ENCODE results near the gene SWSAP1.

Gene SWSAP1

DNA sequence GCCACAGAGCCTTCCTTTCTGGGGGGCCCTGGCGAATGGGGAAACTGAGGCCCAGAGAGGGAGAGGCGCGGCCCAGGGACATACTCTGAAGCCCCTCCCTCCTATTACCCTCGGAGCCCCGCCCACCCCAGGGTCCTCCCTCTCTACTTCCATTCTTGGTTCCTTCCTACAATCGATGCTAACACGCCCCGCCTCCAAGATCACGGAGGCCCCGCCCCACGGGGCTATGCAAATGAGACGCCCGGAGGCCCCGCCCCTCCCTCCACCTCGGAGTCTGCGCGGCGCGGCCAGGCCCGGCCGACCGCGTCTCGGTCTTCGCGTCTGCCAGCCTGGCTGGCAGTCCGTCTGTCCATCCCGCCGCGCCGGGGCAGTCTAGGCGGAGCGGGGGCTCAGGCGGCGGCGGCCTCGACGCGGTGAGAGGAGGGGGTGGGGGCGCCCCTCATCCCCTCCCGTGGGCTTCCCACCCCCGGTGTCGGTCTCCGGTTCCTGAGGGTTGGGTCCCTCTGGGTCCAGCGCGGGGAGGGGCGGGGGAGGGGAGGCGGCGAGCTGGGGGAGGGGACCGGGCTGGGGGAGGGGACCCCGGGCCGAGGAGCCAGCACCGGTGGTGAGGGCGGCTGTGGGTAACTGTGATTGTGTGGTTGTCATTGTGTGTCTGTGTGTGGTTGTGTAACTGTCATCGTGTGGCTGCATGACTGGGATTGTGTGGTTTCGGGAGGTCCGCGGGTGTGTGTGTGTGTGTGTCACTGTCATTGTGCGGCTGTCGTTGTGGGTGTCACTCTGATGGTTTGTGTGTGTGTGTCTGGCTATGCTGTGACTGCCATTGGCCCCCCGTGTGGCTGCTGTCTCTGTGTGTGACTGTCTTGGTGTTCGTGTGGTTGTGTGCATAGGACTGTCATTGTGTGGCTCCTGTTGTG lies 19.0 kb upstream of the SWSAP1 start, which contains the start of gene PLPPR2:
TSS of gene PLPPR2 (plus strand) at position 273 of the 914 bp plus-strand sequence. CDS start 2,242 bp downstream, outside the sequence.
- peak; percentile 96 for DNase-seq

DNA sequence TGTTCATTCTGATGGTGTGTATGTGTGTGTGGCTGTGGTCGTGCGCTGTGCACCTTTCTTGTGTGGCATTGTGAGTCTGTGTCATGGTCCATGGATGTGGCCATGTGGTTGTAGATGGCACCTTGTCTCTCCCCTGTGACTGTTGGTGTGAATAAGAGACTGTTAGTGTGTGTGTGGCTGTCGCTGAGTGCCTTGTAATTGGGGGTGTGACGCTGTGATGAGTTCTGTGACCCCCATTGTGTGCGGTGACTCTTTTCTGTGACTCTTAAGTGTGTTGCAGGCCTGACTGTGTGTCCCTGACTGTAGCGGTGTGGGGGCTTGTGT lies 18.4 kb upstream of the SWSAP1 start:
- DNase-seq: no peak

DNA sequence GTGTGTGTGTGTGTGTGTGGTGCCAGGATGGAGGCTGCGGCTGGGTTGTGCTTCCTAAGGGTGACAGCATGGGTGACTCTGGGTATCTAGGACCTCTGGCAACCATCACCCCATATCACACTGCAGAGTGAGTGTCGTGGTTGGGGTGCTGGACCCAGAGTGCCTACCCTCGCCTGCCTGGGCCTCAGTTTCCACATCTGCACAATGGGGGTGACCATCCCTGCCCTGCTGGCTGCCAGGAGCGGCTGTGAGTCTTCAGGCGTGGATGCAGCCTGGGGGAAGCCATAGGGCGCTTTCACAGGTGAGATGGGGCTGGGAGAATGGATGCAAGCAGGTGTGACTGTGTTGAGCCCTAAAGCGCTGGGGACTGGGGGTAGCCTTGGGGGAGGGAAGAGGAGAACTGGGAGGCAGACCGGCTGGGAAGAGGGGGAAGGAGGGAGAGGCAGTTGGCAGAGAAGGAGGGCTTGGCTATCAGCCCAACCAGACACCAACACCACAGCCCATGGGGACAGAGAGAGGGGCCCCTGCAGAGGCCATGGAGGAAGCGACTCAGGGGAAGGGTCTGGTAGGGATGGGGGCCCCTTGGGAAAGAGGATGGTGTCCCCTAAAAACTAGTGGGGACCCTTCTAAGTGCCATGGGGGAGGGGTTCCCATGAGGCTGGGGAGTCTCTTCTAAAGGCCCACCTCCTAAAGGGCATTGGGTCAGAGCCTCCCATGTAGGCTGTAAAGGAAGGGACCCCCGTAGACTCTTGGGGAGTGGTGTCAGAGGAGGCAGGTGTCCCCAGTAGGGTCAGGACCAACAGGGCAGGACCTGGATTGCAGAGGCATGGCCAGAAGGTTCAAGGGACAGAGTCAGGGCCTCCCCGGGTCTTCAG lies 17.6 kb upstream of the SWSAP1 start:
- DNase-seq: no peak

DNA sequence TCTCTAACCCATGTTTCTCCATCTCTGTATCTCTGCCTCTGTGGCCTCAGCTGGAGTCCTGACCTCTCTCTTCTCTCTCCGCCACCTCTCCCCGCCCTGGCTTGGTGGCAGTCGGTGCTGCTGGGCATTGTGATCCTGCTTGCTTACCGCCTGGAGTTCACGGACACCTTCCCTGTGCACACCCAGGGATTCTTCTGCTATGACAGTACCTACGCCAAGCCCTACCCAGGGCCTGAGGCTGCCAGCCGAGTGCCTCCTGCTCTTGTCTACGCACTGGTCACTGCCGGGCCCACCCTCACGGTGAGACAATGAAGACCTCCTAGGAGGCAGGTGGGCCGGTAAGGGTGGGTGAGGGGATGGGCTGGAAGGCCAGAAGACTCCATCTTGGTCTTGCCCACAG lies 15.0 kb upstream of the SWSAP1 start:
- DNase-seq: no peak

DNA sequence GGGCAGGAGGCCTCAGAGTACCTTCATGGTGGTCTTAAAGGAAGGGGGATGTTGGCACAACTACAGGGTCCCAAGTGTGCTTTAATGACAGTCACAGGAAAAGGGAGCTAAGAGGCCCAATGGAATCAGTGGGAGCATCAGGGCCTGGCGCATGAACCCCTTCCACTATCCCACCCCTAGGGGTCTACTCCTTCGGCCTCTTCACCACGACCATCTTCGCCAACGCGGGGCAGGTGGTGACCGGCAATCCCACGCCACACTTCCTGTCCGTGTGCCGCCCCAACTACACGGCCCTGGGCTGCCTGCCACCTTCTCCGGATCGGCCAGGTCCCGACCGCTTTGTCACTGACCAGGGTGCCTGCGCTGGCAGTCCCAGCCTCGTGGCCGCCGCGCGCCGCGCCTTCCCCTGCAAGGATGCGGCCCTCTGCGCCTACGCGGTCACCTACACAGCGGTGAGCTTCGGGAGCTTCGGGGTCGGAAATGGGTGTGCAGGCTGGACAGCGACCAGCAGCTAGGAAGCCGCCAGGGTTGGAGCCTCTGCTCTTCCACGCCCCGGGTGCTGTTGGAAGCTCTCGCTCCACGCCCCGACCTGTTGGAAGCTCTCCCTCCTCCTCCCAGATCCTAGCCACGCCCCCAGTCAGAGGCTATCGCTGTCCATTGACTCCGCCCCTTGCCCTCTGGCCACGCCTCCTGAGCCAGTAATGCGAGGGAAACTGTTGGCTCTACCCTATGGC lies 13.3 kb upstream of the SWSAP1 start:
- DNase-seq: peak; percentile 62

DNA sequence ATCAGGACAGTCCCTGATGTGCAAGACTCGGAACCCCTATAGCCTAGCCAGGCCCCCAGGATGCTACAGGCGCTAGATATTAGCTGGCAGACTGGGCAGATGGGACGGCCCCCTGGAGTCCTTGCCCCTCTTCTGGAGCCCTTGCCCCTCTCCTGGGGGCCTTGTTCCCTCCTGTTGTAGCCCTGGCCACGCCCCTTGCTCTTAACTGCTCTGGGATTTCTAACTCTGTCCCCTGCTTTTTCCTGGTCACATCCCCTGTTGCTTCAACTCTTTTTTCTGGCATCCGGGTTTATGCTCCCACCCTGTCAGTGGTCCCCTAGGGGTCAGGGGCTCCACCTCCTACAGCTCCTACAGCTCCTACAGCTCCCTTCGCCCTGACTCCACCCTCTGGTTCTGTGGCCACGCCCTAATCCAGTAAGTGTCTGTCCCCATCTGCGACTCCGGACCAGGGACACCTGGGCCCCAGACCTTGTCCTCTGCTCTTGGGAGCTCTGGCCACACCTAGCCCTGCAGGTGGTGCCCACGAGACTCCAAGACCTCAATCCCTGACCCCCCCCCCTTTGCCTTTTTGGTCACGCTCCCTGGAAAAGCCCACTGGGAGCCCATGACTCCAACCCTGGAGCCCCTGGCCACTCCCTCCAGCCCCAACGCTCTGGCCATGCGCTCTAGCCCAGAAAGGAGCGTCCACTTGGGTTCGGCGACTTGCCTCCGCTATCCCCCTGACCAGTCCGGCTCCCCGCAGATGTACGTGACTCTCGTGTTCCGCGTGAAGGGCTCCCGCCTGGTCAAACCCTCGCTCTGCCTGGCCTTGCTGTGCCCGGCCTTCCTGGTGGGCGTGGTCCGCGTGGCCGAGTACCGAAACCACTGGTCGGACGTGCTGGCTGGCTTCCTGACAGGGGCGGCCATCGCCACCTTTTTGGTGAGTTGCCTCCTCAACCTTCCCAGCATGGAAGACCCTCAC lies 12.4 kb upstream of the SWSAP1 start:
- no peak for DNase-seq

DNA sequence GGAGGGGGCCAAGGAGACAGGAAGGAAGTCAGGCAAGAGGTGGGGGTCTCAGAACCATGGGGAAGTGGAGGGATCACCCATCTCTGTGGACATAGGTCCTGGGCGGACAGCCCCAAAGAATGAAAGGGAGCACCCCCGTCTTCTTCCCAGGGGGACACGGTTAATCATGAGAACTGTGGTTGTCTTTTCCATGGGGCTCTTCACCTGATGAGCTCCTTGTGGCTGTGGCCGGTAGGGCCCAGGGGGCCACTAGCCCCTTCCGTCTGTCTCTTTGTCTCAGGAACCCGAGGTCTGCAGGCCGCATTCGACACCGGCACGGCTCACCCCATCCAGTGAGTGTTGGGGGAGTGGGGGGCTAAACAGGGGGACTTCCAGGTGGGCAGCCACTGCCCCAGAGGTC lies 10.6 kb upstream of the SWSAP1 start:
- DNase-seq: no peak

DNA sequence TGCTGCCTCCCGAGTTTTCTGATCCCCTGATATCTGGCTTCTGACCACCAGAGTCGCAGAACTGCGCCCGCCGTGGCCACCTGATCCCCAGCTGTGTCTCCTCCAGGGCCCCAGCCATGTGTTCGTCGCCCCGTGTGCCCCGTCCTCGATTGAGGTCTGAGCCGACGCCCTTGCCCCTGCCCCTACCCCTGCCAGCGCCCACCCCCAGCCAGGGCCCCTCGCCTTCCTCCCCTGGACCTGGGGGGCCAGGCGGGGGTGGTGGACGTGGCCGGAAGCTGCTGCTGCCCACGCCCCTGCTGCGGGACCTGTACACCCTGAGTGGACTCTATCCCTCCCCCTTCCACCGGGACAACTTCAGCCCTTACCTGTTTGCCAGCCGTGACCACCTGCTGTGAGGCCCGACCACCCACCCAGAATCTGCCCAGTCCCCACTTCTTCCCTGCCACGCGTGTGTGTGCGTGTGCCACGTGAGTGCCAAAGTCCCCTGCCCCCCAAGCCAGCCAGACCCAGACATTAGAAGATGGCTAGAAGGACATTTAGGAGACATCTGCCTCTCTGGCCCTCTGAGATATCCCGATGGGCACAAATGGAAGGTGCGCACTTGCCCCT lies 10.1 kb upstream of the SWSAP1 start:
- no peak for DNase-seq

DNA sequence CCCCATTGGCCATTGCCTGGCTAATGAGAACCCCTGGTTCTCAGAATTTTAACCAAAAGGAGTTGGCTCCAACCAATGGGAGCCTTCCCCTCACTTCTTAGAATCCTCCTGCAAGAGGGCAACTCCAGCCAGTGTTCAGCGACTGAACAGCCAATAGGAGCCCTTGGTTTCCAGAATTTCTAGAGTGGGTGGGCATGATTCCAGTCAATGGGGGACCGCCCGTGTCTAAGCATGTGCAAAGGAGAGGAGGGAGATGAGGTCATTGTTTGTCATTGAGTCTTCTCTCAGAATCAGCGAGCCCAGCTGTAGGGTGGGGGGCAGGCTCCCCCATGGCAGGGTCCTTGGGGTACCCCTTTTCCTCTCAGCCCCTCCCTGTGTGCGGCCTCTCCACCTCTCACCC lies 9.5 kb upstream of the SWSAP1 start:
- no peak for DNase-seq

DNA sequence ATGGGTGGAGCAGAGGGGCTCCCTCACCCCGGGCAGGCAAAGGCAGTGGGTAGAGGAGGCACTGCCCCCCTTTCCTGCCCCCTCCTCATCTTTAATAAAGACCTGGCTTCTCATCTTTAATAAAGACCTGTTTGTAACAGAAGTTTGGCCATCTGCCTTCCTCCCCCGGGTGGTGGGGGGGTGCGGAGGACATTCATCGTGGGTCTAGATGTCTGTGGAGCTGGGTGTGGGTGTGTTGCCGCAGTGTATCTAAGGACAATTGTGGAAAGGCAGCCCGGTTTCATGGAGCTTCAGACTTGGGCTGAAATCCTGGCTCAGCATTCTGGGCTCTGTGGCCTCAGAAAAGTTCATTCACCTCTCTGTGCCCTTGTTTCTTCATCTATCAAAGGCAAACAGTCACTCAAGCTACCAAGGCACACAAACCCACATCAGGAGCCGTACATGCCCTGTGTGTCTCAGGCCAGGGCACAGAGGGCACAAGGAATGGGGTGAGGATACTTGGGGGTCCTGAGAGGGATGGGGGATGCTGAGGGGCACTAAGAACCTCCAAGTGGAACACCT lies 8.8 kb upstream of the SWSAP1 start:
- DNase-seq: no peak

DNA sequence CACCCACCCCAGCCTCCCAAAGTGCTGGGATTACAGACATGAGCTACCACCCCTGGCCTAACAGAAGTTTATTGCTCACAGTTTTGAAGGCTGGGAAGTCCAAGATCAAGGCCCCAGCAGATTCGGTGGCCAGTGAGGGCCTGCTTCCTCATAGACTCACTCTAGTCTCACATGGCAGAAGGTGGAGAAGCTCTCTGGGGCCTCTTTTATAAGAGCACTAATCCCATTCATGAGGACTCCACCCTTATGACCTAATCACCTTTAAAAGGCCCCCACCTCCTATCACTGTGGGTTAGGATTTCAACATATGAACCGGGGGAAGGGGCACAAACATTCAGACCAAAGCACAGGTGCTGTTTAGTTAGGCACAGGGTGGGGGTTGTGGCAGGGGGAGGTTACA lies 6.9 kb upstream of the SWSAP1 start:
- no peak for DNase-seq

DNA sequence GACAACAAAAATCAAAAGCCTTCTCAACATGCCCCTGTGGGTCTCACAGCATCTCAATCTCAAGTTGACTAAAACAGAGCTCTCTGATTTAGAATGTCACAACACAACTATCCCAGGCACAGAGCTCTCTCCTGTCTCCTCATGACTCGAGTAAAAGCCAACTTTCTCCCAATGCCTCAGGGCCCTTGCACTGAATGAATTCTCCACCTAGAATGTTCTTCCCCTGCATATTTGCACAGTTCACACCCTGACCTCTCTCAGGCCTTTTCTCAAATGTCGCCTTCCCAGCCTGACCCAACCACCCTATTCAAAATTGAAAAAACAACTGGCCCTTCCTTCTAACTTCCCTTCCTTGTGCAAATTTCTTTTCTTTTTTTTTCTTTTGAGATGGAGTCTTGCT lies 3.7 kb upstream of the SWSAP1 start:
- DNase-seq: no peak

DNA sequence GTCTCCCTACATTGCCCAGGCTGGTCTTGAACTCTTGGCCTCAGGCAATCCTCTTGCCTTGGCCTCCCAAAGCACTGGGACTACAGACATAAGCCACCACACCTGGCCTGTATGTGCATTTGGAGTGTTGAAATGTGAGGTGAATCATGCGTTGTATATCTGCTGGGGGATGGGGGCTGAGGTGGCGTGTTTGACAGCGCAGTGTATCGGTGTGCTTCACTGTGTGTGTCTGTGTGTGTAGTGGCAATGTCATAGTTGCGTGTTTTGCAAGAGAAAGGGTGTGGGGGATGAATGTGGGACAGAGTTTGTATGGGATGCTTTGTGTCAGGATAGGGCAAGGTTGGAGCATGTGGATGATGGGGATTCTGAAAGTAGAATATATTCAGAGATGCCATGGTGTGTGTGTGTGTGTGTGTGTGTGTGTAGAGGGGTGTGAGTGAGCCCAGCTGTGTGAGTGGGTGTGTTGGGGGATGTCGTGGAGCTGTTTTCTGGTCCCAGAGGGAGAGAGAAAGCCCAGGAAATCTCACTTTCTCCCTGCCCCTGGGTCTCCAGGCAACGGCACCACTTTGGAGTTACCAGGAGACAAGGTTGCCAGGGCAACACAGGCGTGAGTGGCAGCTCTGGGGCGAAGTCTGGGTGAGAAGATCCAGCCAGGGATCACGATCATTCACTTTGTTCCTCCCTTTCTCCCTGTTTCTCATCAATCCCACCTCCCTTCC lies 1.1 kb upstream of the SWSAP1 start:
- DNase-seq: peak; percentile 74

DNA sequence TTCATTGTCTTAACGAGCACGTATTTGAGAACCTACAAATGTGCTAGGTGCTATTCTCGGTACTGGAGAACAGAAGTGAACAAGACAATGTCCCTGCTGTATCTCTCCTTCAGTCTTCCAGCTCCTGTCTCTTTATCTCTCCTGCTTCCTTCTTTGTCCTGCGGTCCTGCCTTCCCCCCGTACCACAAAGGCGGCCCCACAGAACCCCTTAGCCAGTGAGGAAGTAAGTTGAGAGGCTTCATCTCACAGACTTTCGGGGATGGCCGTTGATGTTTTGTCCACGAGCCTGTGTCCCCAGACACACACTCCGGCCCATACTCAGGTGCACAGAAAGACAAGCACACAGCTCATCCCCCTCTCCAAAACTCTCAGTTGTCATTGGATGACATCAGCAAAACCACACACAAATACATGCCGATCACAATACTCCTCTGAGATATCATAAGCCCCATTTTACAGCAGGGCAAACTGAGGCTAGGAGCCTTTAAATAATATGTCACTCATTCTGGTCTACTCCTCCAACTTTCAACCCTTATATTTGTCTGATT lies 507 bp upstream of the SWSAP1 start:
- DNase-seq: peak; percentile 54

DNA sequence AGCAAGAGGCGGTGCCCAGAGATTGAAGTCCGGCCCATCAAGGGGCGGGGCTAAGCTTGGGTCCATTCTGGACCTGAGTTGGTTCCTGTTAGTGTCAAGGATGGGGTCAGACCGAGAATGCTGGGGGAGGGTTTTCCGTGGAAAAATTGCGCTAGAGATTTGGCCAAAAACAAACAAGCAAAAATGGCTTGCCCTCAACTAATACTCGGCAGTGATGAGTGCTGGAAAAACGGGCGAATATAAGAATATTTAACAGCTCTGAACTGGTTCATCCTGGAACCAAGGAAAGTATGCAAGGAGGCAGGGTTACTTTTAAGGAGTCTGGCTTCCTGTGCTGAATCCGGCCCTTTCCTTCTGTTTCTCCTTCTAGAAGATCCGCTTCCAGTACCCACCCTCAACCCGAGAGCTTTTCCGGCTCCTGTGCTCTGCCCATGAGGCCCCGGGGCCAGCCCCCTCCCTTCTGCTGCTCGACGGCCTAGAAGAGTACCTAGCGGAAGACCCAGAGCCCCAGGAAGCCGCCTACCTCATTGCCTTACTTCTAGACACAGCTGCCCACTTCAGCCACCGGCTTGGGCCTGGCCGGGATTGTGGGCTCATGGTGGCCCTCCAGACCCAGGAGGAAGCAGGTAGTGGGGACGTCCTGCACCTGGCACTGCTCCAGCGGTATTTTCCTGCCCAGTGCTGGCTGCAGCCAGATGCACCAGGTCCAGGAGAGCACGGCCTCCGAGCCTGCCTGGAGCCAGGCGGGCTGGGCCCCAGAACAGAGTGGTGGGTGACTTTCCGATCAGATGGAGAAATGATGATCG lies 880 bp downstream of the SWSAP1 start:
- peak; percentile 84 for DNase-seq

DNA sequence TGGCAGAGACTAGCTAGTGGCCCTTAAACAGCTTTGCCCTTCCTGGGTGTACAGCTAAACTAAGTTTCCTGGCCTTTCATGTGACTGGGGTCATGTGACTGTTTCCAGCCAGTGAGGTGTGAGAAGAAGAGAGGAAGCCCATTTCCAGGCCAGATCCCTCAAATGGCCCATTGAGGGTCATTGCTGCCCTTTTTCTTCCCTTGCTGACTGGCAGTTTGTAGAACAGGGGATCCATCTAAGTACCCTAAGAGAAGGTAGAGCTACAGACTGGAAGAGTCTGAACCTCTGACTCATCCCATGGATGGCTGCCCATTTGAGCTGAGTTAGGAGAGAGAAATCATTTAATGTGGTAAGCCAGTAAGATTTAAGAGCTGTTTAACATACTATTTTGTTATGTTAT lies 2.8 kb downstream of the SWSAP1 start:
- peak; percentile 81 for DNase-seq

DNA sequence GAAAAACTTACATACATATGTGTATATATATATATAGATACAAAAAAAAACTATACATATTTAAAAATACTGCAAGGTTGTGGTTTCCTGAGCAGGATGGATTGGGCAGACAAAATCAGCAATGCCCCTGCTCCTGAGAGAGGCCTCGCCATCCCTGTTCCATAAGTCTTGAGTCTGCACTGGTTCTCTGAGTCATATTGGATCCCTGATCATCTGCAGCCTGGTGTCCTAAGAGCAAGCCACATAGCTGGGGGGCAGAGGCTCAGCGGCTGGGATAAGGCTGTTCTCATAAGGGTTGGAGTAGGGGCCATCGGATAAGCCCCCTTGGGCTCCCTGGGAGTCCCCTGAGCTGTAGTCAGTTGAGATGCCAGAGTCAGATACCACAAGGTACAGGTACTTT lies 3.3 kb downstream of the SWSAP1 start:
- DNase-seq: no peak

DNA sequence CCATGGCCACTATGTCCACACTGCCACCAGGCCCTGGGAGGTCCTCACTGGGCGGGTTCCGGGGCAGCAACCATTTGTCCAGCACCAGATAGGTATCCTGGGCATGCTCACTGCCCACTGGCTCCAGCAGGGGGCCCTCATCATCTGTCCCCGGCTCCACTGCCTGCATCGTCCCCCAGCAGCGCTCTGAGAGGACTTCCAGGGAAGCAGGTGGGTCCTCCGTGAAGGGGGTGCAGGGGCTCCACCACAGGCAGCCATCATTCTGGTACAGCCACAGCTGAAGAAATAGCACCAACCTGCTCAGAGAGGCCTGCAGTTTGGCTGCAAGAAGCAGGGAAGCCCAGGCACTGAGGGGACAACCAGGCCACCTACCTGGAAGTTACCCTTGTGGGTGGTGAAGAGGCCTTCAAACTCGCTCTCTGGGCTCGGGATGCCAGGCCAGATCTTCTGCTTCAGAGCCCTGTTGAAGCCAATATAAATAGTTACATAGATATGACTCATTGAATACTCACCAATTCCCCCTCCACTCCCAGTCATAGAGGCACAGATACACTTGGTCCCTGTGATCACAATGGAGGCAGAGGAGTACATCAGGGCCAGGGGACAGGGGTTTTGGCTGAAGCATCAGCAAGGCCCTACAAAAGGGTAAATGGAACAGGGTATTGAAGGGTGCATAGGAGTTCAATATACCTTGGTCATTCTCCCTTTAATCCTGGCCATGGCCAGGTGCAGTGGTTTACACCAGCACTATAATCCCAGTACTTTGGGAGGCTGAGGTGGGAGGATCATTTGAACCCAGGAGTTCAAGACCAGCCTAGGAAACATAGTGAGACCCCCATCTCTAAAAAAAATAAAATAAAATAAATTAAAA lies 4.1 kb downstream of the SWSAP1 start:
- peak; percentile 73 for DNase-seq
